ENCODE data around the gene OR7E24. TPM values are rescaled to one million over a fixed set of nuclear protein-coding genes. Genes with fewer than 3 reads are reported as not detected.

Gene OR7E24
- polyA plus RNA-seq (ENCODE audit: insufficient read length): not detected

DNA sequence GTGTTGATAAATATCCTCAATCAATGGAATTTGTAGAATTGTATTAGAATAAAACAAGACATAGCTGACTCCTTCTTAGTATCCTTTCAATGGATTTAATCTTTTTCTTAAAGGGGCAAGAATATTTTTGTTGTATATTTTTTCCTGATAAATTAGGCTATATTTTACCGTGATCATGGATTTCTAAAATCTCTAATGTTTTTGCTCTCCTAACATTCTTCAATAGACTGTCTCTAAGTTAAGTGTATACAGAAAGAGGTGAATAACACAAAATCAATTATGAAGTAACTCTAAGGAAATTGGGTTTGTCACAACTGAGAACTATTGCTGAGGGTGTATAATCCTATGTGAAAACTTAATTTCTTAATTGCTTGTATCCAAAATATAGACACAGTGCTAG is at the start of gene OR7E24:
OR7E24 (plus strand) TSS at position 301 of the 400 bp plus-strand sequence. CDS start 114 bp downstream, outside the sequence.
- DNase-seq: no peak

- peak; percentile 63 for DNase-seq
Measured at GRCh38 chr19:9205501-9206113, 45.1 kb upstream of the OR7E24 start.

GRCh38 chr19:9219489-9219888 is 31.2 kb upstream of the OR7E24 start, which contains the start of gene OR7D4:
Gene OR7D4, minus strand, starts transcription at chr19:9219589. Its CDS starts 4,752 bp downstream, at chr19:9214837.
- no peak for DNase-seq

DNA sequence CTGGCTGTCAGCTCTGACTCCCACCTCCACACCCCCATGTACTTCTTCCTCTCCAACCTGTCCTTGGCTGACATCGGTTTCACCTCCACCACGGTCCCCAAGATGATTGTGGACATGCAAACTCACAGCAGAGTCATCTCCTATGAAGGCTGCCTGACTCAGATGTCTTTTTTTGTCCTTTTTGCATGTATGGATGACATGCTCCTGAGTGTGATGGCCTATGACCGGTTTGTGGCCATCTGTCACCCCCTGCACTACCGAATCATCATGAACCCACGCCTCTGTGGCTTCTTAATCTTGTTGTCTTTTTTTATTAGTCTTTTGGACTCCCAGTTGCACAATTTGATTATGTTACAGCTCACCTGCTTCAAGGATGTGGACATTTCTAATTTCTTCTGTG is 506 bp downstream of the OR7E24 start:
- no peak for DNase-seq

DNA sequence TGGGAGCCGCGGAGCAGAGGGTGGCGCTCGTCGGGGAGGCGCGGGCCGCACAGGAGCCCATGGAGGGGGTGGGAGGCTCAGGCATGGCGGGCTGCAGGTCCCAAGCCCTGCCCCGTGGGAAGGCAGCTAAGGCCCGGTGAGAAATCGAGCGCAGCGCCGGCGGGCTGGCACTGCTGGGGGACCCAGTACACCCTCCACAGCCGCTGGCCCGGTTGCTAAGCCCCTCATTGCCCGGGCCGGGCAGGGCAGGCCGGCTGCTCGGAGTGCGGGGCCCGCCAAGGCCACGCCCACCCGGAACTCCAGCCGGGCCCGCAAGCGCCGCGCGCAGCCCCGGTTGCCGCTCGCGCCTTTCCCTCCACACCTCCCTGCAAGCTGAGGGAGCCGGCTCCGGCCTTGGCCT is 32.8 kb downstream of the OR7E24 start:
- DNase-seq: peak; percentile 0

DNA sequence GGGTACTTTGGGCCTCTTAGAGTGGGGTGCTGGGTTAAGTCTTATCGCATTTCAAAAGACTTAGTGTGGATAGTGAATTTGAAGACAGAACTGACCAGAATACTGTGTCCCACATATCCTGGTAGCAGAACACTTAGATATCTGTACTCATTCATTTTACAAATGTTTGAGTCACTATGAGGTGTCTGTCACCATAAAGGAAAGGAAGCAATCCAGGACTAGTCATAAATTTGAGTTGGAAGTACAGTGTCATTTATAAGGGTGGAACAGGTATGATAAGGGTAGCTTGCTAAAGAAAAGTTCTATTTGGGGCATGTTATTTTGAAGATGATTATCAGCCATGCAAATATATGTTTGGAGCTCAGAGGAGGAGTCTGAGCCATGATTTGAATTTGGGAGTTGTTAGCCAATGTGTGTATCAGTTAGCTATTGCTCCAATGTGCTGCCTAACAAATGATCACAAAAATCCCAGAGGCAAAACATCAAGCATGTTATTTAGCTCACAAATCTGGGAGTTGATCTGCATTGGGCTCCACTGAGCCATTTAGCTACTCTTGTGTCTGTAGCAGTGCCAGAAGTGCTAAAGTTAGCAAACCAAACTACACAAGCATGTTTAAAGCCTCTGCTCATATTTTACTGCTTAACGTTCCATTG is 38.6 kb downstream of the OR7E24 start:
- DNase-seq: no peak

DNA sequence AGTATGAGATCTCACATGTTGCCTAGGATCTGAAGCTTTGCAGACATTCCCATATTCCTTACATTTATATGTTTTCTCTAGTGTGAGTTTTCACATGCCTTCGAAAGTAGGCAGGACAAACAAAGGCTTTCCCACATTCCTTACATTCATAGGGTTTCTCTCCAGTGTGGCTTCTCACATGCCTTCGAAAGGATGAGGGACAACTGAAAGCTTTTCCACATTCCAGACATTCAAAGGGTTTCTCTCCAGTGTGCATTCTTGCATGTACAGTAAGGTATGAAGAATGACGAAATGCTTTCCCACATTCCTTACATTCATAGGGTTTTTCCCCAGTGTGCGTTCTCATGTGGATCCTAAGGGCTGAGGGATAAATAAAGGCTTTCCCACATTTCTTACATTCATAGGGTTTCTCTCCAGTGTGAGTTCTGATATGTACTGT is 44.7 kb downstream of the OR7E24 start:
- DNase-seq: no peak

- no peak for DNase-seq
Measured at GRCh38 chr19:9296336-9296735, 45.6 kb downstream of the OR7E24 start.

Other genes starting within 250 kb of the OR7E24 start
- 0.03 TPM for gene MUC16, start 240.5 kb upstream of the OR7E24 start, polyA plus RNA-seq (ENCODE audit: insufficient read length)
- not detected for gene OR1M1, start 163.9 kb upstream of the OR7E24 start, polyA plus RNA-seq (ENCODE audit: insufficient read length)
- not detected for gene OR7G2, start 143.5 kb upstream of the OR7E24 start, polyA plus RNA-seq (ENCODE audit: insufficient read length)
- not detected for gene OR7G1, start 135.2 kb upstream of the OR7E24 start, polyA plus RNA-seq (ENCODE audit: insufficient read length)
- gene OR7G3, start 124.0 kb upstream of the OR7E24 start, polyA plus RNA-seq (ENCODE audit: insufficient read length): not detected
- 20.1 TPM for gene ZNF317, start 110.5 kb upstream of the OR7E24 start, polyA plus RNA-seq (ENCODE audit: insufficient read length)
- gene OR7D2, start 72.0 kb upstream of the OR7E24 start, polyA plus RNA-seq (ENCODE audit: insufficient read length): 0.06 TPM
- gene OR7D4, start 31.3 kb upstream of the OR7E24 start, polyA plus RNA-seq (ENCODE audit: insufficient read length): not detected
- 3.7 TPM for gene ZNF699, start 58.9 kb downstream of the OR7E24 start, polyA plus RNA-seq (ENCODE audit: insufficient read length)
- 26.8 TPM for gene ZNF559, start 73.2 kb downstream of the OR7E24 start, polyA plus RNA-seq (ENCODE audit: insufficient read length)
- 6.0 TPM for gene ZNF177, start 112.1 kb downstream of the OR7E24 start, polyA plus RNA-seq (ENCODE audit: insufficient read length)
- gene ZNF266, start 184.6 kb downstream of the OR7E24 start, polyA plus RNA-seq (ENCODE audit: insufficient read length): 22.5 TPM
- gene ZNF560, start 247.7 kb downstream of the OR7E24 start, polyA plus RNA-seq (ENCODE audit: insufficient read length): 0.53 TPM